GM19328 (cell line): ENCODE measurements around the gene PPP2R5D.
"Not testable (repeated sequence)": the region's sequence is repeated elsewhere in the genome, so short reads cannot be mapped to it uniquely, and the experiment has no call there.

Experiments
- ATAC-seq: cut with Tn5 transposase; IDR thresholded peaks from one replicate; pipeline ENCODE4 v1.9.1; 2021; ENCODE audit warnings: mild to moderate bottlenecking, moderate library complexity; ENCODE audit not compliant: unreplicated experiment

Gene PPP2R5D

GRCh38 chr6:43021270-43022047, 37.1 kb downstream of the PPP2R5D start, which contains the start of gene RRP36:
Gene RRP36 (plus strand): TSS chr6:43021623. CDS start chr6:43021655, 32 bp downstream.
- no peak for ATAC-seq

DNA sequence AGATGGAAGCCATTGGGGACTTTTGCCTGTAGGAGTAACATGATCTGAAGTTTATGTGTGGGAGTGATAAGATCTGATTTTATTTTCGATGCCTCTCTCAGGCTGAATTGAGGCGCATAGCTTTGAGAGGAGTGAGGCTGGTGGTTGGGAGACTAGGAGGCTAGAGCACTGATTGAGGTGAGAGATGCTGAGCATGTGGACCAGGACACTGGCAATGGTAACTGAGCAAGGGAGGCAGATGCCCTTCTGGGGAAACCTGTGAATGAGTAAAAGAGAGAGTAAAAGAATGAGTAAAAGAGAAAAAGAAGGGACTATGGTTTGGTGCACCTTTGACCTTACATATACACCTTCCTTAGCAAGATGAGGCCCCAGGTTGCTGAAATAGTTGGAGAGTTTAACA, 40.1 kb downstream of the PPP2R5D start:
- ATAC-seq: no peak

DNA sequence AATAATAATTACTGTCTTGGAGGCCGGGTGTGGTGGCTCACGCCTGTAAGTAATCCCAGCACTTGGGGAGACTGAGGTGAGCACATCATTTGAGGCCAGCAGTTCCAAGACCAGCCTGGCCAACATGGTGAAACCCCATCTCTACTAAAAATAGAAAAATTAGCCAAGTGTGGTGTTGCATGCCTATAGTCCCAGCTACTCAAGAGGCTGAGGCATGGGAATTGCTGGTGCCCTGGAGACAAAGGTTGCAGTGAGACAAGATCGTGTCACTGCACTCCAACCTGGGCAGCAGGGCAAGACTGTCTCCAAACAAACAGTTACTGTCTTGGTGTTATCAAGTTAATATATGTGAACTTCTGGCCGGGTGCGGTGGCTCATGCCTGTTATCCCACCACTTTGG, 42.0 kb downstream of the PPP2R5D start:
- no peak for ATAC-seq

DNA sequence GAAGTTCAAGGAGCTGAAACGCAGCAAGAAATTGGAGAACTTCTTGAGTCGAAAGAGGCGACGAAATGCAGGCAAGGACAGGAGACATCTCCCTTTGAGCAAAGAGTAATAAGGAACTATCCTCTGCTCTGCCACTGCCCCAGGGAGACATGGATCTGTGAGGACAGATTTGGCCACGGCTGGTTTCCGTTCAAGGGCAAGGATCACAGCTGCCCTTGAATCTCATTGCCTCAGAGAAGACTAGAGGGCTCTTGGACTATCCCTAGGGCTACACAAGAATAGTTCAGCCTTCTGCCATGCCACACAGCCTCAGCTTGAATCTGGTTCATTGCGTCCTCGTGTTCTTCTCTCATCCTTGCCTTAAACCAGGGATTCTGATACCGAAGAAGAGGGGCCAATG, 44.8 kb downstream of the PPP2R5D start:
- no peak for ATAC-seq

DNA sequence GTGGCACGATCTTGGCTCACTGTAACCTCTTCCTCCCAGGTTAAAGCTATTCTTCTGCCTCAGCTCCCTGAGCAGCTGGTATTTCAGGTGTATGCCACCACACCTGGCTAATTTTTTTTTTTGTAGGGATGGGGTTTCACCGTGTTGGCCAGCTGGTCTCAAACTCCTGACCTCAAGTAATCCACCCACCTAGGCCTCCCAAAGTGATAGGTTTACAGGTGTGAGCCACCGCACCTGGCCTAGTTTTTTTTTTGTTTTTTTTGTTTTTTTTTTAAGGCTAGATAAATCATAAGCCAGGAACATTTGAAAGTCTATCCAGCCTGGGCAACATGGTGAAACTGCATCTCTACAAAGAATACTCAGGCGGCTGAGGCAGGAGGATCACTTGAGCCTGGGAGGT, 48.0 kb downstream of the PPP2R5D start:
- no peak for ATAC-seq

- no peak for ATAC-seq
These were observed 49.3 kb downstream of the PPP2R5D start for GRCh38 chr6:43033496-43034189.

DNA sequence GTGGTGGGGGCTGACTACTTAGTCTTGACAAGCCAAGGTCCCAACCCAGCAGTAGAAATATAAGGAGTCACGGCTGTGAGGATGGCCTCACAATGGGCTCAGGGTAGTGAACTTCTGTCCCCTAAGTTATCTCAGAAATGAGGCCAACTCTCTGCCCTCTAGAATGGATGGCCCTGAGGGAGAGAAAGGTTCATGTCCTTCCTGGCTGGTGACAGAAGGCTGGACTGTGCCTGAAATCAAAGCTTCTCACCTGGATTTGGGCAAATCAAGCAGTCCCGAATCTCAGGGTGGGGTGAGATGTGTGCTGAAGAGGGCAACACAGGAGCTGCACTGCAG, 49.8 kb downstream of the PPP2R5D start:
- no peak for ATAC-seq

- ATAC-seq: no peak
These were observed 51.3 kb downstream of the PPP2R5D start for GRCh38 chr6:43035495-43036194.

GRCh38 chr6:43036712-43037111, 52.3 kb downstream of the PPP2R5D start:
- no peak for ATAC-seq

- ATAC-seq: no peak
These were observed 52.8 kb downstream of the PPP2R5D start for GRCh38 chr6:43037197-43037596.

GRCh38 chr6:43037706-43038105, 53.3 kb downstream of the PPP2R5D start:
- no peak for ATAC-seq

DNA sequence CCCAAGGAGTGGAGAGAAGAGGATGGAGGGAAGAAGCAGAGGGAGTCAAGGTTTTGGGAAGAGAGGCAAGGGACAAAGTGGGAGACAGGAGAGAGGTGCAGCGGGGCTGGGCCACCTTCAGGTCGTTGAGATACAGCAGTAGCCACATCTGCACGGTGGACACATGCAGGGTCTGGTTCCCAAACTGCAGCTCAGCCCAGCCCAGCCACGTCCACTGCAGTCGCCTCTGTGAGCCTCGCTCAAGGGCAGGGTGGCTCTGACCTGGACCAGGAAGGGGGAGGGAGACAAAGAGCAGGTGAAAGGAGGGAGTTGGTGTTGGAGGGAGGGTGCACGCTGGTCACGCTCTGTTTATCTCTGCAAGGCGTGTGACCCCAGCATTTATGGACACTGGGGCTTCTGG, 54.4 kb downstream of the PPP2R5D start:
- no peak for ATAC-seq

DNA sequence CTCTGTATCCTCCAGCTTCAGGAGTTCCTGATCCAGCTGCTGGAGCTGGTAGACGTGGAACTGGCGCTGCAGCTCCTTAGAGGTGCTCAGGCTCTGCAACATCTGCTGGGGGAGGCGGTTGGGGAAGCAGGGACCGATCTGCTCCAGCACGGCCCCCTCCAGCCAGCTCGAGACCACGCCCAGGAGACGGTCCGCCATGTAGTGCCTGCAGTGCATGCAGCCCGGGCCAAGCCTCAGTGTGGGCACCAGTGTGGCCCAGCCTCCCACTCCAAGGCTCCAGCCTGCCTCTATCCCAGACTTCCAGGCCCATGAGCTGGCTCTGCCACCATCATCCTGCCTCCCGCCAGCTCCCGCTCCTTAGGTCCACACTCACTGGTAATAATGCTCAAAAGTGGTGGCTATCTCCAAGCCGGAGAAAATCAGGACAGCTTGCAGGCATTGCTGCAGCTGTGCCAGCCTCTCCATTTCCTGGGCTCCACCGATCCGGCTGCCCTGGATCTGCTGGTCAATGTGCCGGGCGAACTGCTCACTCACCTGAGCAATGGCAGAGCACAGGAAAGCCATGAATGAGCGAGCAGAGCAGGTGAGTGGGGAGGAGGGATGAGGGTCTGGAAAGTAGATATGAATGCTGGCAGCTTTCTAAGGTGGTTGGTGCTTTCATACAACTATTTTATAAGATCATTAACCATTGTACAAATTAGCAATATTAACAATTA, 56.3 kb downstream of the PPP2R5D start:
- ATAC-seq: no peak

GRCh38 chr6:43041475-43041874, 57.1 kb downstream of the PPP2R5D start:
- ATAC-seq: not testable (repeated sequence)

DNA sequence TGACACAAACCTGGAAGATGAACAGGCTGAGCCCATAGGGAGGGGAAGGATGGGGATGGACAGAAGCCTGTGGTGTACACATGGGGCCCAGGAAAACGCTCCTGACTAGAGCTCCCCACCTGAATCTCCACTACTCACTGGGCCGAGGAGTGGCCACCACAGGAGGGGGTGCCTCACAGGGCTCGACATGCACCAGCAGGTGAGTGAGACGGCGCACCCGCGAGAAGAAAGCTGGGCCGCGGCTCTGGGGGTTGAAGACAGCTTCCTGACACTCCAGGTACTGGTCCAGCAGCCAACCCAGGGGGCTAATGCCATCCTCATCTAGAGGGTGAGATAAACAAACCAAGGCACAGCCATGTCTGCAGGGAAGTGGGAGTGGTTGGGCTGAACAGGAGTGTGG, 58.9 kb downstream of the PPP2R5D start:
- ATAC-seq: no peak

DNA sequence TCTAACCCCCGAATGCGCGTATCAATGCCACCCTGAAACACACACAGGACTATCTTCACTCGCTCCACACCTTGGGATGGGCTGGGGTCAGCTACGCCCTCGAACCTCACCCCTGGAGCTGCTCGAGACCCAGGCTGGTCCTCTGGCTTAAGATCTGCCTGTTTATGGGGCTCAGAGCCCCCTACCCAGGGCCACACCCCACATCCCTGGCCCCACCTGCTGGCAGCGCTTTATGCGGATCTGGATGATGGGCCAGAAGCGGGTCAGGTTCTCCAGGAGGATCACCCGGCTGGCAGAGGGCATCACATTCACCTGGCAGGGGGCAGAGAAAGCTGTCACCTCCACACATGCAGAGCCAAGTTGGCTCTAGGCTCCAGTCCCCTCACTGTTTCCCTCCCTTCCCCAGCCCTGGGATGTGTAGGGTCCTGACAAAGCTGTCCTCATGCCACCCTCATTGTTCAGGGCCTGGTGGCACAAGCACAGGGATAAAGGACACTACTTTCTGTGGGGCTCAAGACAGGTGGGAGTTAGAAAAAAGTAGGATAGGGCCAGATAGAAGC, 61.1 kb downstream of the PPP2R5D start:
- no peak for ATAC-seq

DNA sequence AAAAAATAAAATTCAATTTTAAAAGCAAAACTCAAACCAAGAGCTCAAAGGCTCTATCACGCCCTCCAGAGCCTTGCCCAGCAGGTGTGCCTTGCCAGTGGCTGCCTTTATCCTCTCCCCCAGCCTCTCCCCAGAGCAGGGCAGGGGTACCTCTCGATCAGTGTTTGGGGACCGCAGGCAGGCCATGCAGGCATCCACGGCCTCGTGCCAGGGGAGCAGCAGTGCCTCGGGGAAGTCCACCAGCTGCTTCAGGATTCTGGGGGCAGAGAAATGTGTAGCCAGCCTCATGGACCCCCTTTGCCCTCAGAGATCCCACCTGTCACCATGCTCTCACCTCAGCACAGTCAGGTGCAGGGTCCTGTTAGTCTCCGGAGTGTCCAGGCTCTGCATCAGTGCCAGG, 63.6 kb downstream of the PPP2R5D start:
- ATAC-seq: no peak

DNA sequence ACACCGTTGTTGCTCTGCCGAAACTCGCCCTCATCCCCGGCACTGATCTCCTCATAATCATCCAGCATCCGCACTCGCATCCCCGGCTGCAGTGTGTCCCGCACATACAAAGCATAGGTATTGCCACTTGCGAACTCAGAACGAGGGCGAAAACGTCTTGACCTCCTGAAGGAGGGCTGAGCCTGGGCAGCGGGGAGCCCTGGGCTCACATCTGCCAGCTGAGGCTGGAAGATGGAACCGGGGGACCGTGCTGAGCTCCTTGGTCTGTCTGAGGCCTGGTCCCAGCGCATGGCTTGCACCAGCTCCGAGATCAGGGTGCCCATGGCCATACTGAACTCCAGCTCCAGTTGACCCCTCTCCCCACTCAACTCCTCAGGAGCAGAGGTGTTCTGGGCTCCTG, 66.6 kb downstream of the PPP2R5D start:
- ATAC-seq: no peak

GRCh38 chr6:43052225-43052841, 68.0 kb downstream of the PPP2R5D start:
- ATAC-seq: no peak

GRCh38 chr6:43052842-43053544, 68.6 kb downstream of the PPP2R5D start:
- no peak for ATAC-seq
